Fibroblast of lung (primary cell): Measurements from ENCODE around the gene ANAPC1. TPM values are rescaled to one million over a fixed set of nuclear protein-coding genes. Genes with fewer than 3 reads are reported as not detected.

Experiments used
- DNase-seq, 2 donors: peaks; one replicate each; pipeline versions ENCODE4 v3.0.0 to v3.0.0-alpha.2; 2010; ENCODE audit warnings: low read depth in 2 of 2
- H2AFZ ChIP-seq: 2 replicates; pipeline ENCODE4 v1.5.1; 2012; ENCODE audit warnings: low read length, control low read depth, inconsistent platforms
- H3K27ac ChIP-seq: 2 replicates; pipeline ENCODE4 v1.5.1; 2011; ENCODE audit warnings: low read length, control low read depth; ENCODE audit not compliant: insufficient read depth
- H3K27me3 ChIP-seq: 2 replicates; pipeline ENCODE4 v1.5.1; 2011; ENCODE audit warnings: mild to moderate bottlenecking, low read length; ENCODE audit not compliant: control insufficient read depth, insufficient read depth
- H3K36me3 ChIP-seq: 2 replicates; pipeline ENCODE4 v1.5.1; 2011; ENCODE audit warnings: low read length; ENCODE audit not compliant: control insufficient read depth, insufficient read depth
- H3K4me1 ChIP-seq: 2 replicates; pipeline ENCODE4 v1.5.1; 2011; ENCODE audit warnings: low read length; ENCODE audit not compliant: control insufficient read depth, insufficient read depth; ENCODE audit errors: extremely low read depth
- H3K4me2 ChIP-seq: 2 replicates; pipeline ENCODE4 v1.5.1; 2011; ENCODE audit warnings: low read length, control low read depth; ENCODE audit not compliant: insufficient read depth; ENCODE audit errors: extremely low read depth
- H3K4me3 ChIP-seq, 4 experiments: fragments of 200-600 bp in 1 of 4; sonication (generic) in 1 of 4; replicated peaks in 1 of 4; 2 replicates each; pipeline ENCODE4 v1.5.1; 2011 to 2016; ENCODE audit warnings: low read length in 4 of 4, low read depth in 3 of 4, mild to moderate bottlenecking in 3 of 4, control low read depth in 2 of 4, inconsistent platforms in 1 of 4, mixed read lengths in 1 of 4; ENCODE audit not compliant: insufficient read depth in 1 of 4; ENCODE audit errors: control extremely low read depth in 1 of 4
- H3K79me2 ChIP-seq: 2 replicates; pipeline ENCODE4 v1.5.1; 2012; ENCODE audit warnings: mild to moderate bottlenecking, low read length, inconsistent platforms; ENCODE audit not compliant: control insufficient read depth, insufficient read depth
- H3K9ac ChIP-seq: 2 replicates; pipeline ENCODE4 v1.5.1; 2011; ENCODE audit warnings: mild to moderate bottlenecking, low read length, control low read depth; ENCODE audit not compliant: insufficient read depth
- H3K9me3 ChIP-seq: 2 replicates; pipeline ENCODE4 v1.5.1; 2012; ENCODE audit warnings: low read depth, low read length; ENCODE audit not compliant: control insufficient read depth, insufficient read depth
- H4K20me1 ChIP-seq: 2 replicates; pipeline ENCODE4 v1.5.1; 2011; ENCODE audit warnings: low read length; ENCODE audit not compliant: control insufficient read depth, insufficient read depth; ENCODE audit errors: extremely low read depth
- CTCF ChIP-seq, 2 donors: IDR thresholded peaks in 1 of 2; conservative IDR thresholded peaks in 1 of 2; 1 replicate in 1 of 2; 2 replicates in 1 of 2; pipeline ENCODE4 v1.5.1; 2011 to 2012; ENCODE audit warnings: low read length in 2 of 2, control low read depth in 1 of 2, inconsistent platforms in 1 of 2, low read depth in 1 of 2, mild to moderate bottlenecking in 1 of 2
- EZH2 ChIP-seq: IDR thresholded peaks from 2 replicates; pipeline ENCODE4 v1.5.1; 2012; ENCODE audit warnings: low read length, control low read depth, mild to moderate bottlenecking; ENCODE audit errors: missing control alignments
- polyA plus RNA-seq, 2 donors: library from polyadenylated mRNA; depleted of rRNA in 1 of 2; stranded (reverse) in 1 of 2; unstranded in 1 of 2; fragments of >200 nt; gene quantifications; 2 replicates each; pipeline ENCODE4 v1.2.1, GENCODE V29; 2011 to 2012; ENCODE audit warnings: missing spikeins in 1 of 2
- total RNA-seq: library from RNA; depleted of rRNA; stranded (reverse); fragments of >200 nt; gene quantifications from 2 replicates; pipeline ENCODE4 v1.2.1, GENCODE V29; 2014

The ANAPC1 gene
- total and polyA plus RNA-seq, 2 donors (not counting 1 experiment from before 2014, with no cell fraction given), result 19.6 to 46.1 TPM

DNA sequence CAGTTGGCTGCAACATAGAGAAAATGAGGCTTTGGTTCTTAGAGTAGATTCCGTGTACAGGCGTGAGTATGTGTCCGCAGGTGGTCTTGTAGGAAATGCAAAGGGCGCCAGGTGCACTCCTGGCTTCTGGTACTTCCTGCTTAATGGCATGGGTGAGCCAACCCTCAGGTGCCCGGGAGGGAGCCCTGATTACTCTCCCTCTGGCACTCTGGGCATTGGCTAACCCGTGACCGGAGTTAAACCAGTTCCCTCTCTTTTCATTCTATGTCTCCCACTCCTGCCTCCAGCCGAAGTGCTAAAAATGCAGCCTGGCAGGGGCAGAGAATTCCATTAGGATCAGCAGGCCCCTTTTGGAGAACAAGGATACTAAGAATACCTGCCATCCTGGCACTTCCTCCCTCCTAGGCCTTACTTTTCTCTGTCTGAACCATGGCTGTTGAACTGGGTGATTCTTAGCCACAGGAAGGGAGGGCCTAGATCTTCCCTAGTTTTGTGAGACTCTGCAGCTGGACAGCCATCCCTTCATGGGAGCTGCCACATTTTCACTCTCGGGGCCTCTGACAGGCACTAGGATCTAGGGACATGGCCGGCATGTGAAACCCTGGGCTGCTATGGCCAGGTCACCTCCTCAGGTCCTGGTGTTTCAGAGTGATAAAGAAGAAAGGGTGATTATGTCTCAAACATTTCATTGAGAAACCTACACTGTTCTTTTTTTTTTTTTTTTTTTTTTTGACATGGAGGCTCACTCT, 20.9 kb upstream of the ANAPC1 start:
- H4K20me1 ChIP-seq, result no peaks in the 10 kb centered on the region
- no peak for DNase-seq
- no peak overlapping the region for H3K27ac ChIP-seq
- no peak overlapping the region for H3K4me3 ChIP-seq
- H3K27me3 ChIP-seq, result peaks cover 4% of the 10 kb centered on the region
- no peak overlapping the region for H3K9ac ChIP-seq
- TF ChIP-seq CTCF (conservative IDR thresholded peaks at IDR 0.05 in 1 of 2, IDR thresholded peaks at IDR 0.05 in 1 of 2; ENCODE audit: low read depth in 1 of 2, low read length in 2 of 2), result no peak
- TF ChIP-seq EZH2, result no peak
- no peak overlapping the region for H3K4me2 ChIP-seq
- no peaks in the 10 kb centered on the region for H3K36me3 ChIP-seq
- H2AFZ ChIP-seq, result no peak overlapping the region
- H3K4me1 ChIP-seq, result no peaks in the 10 kb centered on the region
- H3K9me3 ChIP-seq, result no peaks in the 10 kb centered on the region
- H3K79me2 ChIP-seq, result no peaks in the 10 kb centered on the region

- Histone ChIP-seq H3K27me3 (peaks cover 8% of the 10 kb centered on the region), H3K9me3 (no peaks in the 10 kb centered on the region), H3K79me2 (no peaks in the 10 kb centered on the region), H3K4me3 (no peak overlapping the region), H3K4me1 (no peaks in the 10 kb centered on the region), H4K20me1 (no peaks in the 10 kb centered on the region), H3K4me2 (no peak overlapping the region), H2AFZ (no peak overlapping the region), H3K27ac (no peak overlapping the region), H3K36me3 (no peaks in the 10 kb centered on the region), H3K9ac (no peak overlapping the region)
- no peak for DNase-seq
- TF ChIP-seq EZH2 (no peak), CTCF (conservative IDR thresholded peaks at IDR 0.05 in 1 of 2, IDR thresholded peaks at IDR 0.05 in 1 of 2; ENCODE audit: low read depth in 1 of 2, low read length in 2 of 2) (no peak)
Measured at GRCh38 chr2:111903930-111904439, 20.0 kb upstream of the ANAPC1 start.

DNA sequence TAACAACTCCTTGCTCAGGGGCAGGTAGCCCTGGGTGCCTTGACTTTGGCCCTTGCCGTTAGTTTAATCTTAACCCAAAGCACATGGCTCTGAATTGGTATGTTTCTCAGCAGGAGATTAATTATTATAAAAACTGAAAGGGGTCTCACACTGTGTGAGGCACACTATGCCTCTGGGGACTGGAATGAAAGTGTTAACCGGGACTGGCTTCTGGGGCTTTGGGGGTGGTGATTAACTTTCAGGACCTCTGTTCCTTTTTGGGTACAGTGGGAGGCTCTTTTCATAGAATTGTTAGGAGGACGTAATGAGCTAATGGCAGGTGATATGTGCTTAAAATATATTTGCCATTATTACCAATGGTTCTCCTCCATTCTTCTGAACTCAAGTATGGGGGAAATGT, 19.5 kb upstream of the ANAPC1 start:
- no peak overlapping the region for H3K4me3 ChIP-seq
- no peaks in the 10 kb centered on the region for H3K79me2 ChIP-seq
- no peaks in the 10 kb centered on the region for H3K9me3 ChIP-seq
- H2AFZ ChIP-seq, result no peak overlapping the region
- no peaks in the 10 kb centered on the region for H4K20me1 ChIP-seq
- H3K27me3 ChIP-seq, result peaks cover 8% of the 10 kb centered on the region
- H3K36me3 ChIP-seq, result no peaks in the 10 kb centered on the region
- H3K4me1 ChIP-seq, result no peaks in the 10 kb centered on the region
- no peak overlapping the region for H3K4me2 ChIP-seq
- TF ChIP-seq EZH2 (no peak), CTCF (conservative IDR thresholded peaks at IDR 0.05 in 1 of 2, IDR thresholded peaks at IDR 0.05 in 1 of 2; ENCODE audit: low read depth in 1 of 2, low read length in 2 of 2) (no peak)
- no peak overlapping the region for H3K27ac ChIP-seq
- no peak for DNase-seq
- H3K9ac ChIP-seq, result no peak overlapping the region
